Retinal pigment epithelial cell (primary cell): Measurements from ENCODE around the gene TNNT1.
A peak's percentile ranks its signal among the peaks of the same experiment; 100 is the strongest.

Source experiments
- DNase-seq: peaks from one replicate; pipeline ENCODE4 v3.0.0-alpha.2; 2010; ENCODE audit warnings: low read depth
- H3K4me3 ChIP-seq: 2 replicates; pipeline ENCODE4 v1.5.1; 2011; ENCODE audit warnings: mild to moderate bottlenecking, low read length, control low read depth, moderate library complexity
- TF ChIP-seq, protein P1 (sequence below): conservative IDR thresholded peaks from 2 replicates; pipeline ENCODE4 v1.5.1; 2011; ENCODE audit warnings: low read depth, low read length, control low read depth, inconsistent platforms

Gene TNNT1

DNA sequence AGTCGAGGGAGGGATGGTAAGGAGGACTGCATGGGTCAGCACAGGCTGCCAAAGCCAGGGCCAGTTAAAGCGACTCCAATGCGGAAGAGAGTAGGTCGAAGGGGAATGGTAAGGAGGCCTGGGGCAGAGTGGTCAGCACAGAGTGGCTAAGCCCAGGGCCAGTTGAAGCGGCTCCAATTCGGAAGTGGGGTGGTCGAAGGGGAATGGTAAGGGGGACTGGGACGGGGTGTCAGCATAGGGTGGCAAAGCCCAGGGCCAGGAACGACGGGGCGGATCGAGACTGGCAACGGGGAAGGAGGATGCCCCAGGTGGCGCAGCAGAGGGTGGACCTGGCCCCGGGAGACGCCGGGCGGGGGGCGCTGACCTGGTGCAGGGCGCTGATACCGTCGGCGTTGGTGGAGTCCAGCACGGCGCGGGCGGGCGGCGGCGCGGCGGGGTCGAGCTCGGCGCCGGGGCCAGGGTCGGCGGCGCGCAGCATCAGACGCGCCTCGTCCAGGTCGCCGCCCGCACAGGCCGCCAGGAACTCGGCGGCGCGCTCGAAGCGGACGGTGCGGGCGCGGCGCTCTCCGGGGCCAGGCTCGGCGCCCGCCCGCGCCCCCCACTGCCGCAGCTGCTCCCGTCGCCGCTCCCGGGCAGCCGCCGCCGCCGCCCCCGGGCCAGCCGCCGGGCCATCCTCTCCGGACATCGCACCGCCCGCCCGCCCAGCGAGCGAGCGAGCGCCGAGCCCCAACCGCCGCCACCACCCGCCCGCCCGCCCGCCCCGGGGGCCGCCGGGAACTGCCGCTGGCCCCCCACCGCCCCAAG, 31.9 kb downstream of the TNNT1 start, which contains the start of gene PPP1R12C:
PPP1R12C (minus strand) TSS at position 779 of the 804 bp plus-strand sequence; CDS start at position 685, 94 bp downstream.
- peak within 1 kb of the TSS; percentile 93 for H3K4me3 ChIP-seq
- TF ChIP-seq, protein P1, sequence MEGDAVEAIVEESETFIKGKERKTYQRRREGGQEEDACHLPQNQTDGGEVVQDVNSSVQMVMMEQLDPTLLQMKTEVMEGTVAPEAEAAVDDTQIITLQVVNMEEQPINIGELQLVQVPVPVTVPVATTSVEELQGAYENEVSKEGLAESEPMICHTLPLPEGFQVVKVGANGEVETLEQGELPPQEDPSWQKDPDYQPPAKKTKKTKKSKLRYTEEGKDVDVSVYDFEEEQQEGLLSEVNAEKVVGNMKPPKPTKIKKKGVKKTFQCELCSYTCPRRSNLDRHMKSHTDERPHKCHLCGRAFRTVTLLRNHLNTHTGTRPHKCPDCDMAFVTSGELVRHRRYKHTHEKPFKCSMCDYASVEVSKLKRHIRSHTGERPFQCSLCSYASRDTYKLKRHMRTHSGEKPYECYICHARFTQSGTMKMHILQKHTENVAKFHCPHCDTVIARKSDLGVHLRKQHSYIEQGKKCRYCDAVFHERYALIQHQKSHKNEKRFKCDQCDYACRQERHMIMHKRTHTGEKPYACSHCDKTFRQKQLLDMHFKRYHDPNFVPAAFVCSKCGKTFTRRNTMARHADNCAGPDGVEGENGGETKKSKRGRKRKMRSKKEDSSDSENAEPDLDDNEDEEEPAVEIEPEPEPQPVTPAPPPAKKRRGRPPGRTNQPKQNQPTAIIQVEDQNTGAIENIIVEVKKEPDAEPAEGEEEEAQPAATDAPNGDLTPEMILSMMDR = no peak
- DNase-seq = no peak

GRCh38 chr19:55116232-55116858, 32.7 kb downstream of the TNNT1 start:
- TF ChIP-seq, protein P1 = peak; percentile 1
- no peak for DNase-seq
- H3K4me3 ChIP-seq = peak overlapping the region; percentile 93

- TF ChIP-seq, protein P1 = no peak
- DNase-seq = no peak
Observed at GRCh38 chr19:55115446-55116065, 33.5 kb downstream of the TNNT1 start.

GRCh38 chr19:55114566-55115145, 34.4 kb downstream of the TNNT1 start:
- TF ChIP-seq, protein P1 = no peak
- no peak overlapping the region for H3K4me3 ChIP-seq

More at GRCh38 chr19:55115446-55116065, 33.5 kb downstream of the TNNT1 start:
- H3K4me3 ChIP-seq = peak overlapping the region; percentile 93

GRCh38 chr19:55113570-55114039, 35.4 kb downstream of the TNNT1 start:
- TF ChIP-seq, protein P1 = no peak
- no peak overlapping the region for H3K4me3 ChIP-seq
- DNase-seq = peak; percentile 75

More at GRCh38 chr19:55114566-55115145, 34.4 kb downstream of the TNNT1 start:
- DNase-seq = no peak

DNA sequence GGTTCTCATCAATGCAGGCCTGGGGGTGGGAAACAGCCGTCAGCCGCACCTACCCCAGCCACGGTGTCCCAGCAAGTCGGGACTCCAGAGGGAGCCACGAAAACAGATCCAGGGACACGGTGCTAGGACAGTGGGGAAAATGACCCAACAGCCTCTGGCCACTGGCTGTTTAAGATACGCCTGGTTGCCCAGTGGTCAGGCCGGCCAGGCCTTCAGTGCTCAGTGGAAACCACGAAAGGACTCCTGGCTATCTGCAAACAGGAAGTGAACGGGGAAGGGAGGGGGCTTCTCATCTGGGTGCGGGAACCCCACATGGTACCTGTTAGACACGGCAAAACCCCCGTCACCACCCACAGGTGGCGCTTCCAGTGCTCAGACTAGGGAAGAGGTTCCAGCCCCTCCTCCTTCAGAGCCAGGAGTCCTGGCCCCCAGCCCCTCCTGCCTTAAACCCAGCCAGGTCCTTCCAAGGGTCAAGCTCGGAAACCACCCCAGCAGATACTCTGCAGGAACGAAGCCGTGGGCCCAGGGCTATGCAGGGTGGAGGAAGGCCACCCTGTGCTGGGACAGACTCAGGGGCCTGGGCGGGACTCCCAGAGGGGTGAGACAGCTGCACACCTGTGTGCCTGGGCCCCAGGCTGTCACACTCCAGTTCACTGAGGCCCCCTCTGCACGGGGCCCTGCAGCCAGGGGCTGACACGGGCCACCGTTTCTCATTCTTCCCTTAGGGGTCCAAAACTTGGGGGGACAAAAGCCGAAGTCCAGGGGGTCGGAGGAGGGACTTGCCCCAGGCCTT, 36.0 kb downstream of the TNNT1 start:
- no peak for DNase-seq
- H3K4me3 ChIP-seq = no peak overlapping the region
- TF ChIP-seq, protein P1 = peak; percentile 23
